Measurements from ENCODE around the gene APOC1. TPM values are rescaled to one million over a fixed set of nuclear protein-coding genes. Genes with fewer than 3 reads are reported as not detected.
A peak's percentile ranks its signal among the peaks of the same experiment; 100 is the strongest.

Gene APOC1
- total RNA-seq, 4 donors from 2014 or later: 1.1 to 18.7 (median 7.9) TPM

- peak; percentile 25 to 42 for DNase-seq
- no peaks in the 10 kb centered on the region for H3K9me3 ChIP-seq
- no peak overlapping the region for H3K4me3 ChIP-seq
- peak; percentile 57 to 72 for ATAC-seq
- H3K27ac ChIP-seq: no peak overlapping the region
- in situ Hi-C loops (cut with MboI; ENCODE audit: low sequenced_read_pairs in 4 of 4): loop anchor here in 1 of 4 donors (10.0 kb wide), 1 partner anchor 51 kb away; the partner anchor contains the start of gene CLPTM1
- TF ChIP-seq POLR2A (IDR thresholded peaks at IDR 0.05) (no peak), CTCF (IDR thresholded peaks at IDR 0.05 in 4 of 5, conservative IDR thresholded peaks at IDR 0.05 in 1 of 5) (peak; percentile 90 to 100 (median 96))
- peaks cover 0 to 36% of the 10 kb centered on the region in 2 donors for H3K36me3 ChIP-seq
- H3K4me1 ChIP-seq: no peaks in the 10 kb centered on the region
- H3K27me3 ChIP-seq: peaks cover 31 to 38% (median 34%) of the 10 kb centered on the region in 3 donors
- intact Hi-C loops (cut with DNase I; ENCODE audit: low total_unique reads): loop anchor here (1.0 kb wide), 1 partner anchor 47 kb away; no protein-coding TSS in a partner anchor
These were observed 10.6 kb upstream of the APOC1 start for GRCh38 chr19:44903602-44904425.

- TF ChIP-seq POLR2A (IDR thresholded peaks at IDR 0.05) (no peak), CTCF (IDR thresholded peaks at IDR 0.05 in 4 of 5, conservative IDR thresholded peaks at IDR 0.05 in 1 of 5) (no peak)
- intact Hi-C loops (cut with DNase I; ENCODE audit: low total_unique reads) (no loop called here), in situ Hi-C loops (cut with MboI; ENCODE audit: low sequenced_read_pairs in 4 of 4) (loop anchor here in 1 of 4 donors (10.0 kb wide), 1 partner anchor 50 kb away; the partner anchor contains the start of gene CLPTM1)
- no peaks in the 10 kb centered on the region for H3K9me3 ChIP-seq
- no peak for DNase-seq
- no peak overlapping the region for H3K4me3 ChIP-seq
- ATAC-seq: no peak
- no peak overlapping the region for H3K27ac ChIP-seq
- peaks cover 31 to 38% (median 34%) of the 10 kb centered on the region in 3 donors for H3K27me3 ChIP-seq
- H3K4me1 ChIP-seq: no peaks in the 10 kb centered on the region
- H3K36me3 ChIP-seq: peaks cover 0 to 36% of the 10 kb centered on the region in 2 donors
These were observed 9.9 kb upstream of the APOC1 start for GRCh38 chr19:44904426-44904994.

GRCh38 chr19:44905437-44906160 is 8.8 kb upstream of the APOC1 start, which contains the start of gene APOE:
Gene APOE (plus strand): TSS chr19:44905796. CDS start chr19:44906625, 829 bp downstream.
- no peak within 1 kb of the TSS for H3K4me3 ChIP-seq
- intact Hi-C loops (cut with DNase I; ENCODE audit: low total_unique reads): no loop called here
- no peak within 1 kb of the TSS for H3K27ac ChIP-seq
- TF ChIP-seq POLR2A (IDR thresholded peaks at IDR 0.05) (no peak), CTCF (IDR thresholded peaks at IDR 0.05 in 4 of 5, conservative IDR thresholded peaks at IDR 0.05 in 1 of 5) (no peak)
- H3K36me3 ChIP-seq: peaks cover 0 to 27% of the 10 kb centered on the region in 2 donors
- in situ Hi-C loops (cut with MboI; ENCODE audit: low sequenced_read_pairs in 4 of 4): loop anchor here in 2 of 4 donors (5.0 to 10.0 kb wide), 2 partner anchors 47 to 49 kb away; partner anchors contain the start of gene CLPTM1 (in 1 of the 2)
- no peaks in the 10 kb centered on the region for H3K4me1 ChIP-seq
- H3K9me3 ChIP-seq: no peaks in the 10 kb centered on the region
- no peak for DNase-seq
- ATAC-seq: no peak
- H3K27me3 ChIP-seq: peaks cover 34 to 38% (median 34%) of the 10 kb centered on the region in 3 donors

GRCh38 chr19:44907613-44908012 is 6.8 kb upstream of the APOC1 start:
- Histone ChIP-seq H3K27me3 (peaks cover 48 to 53% (median 52%) of the 10 kb centered on the region in 3 donors), H3K9me3 (no peaks in the 10 kb centered on the region), H3K4me1 (no peaks in the 10 kb centered on the region), H3K36me3 (peaks cover 0 to 6% of the 10 kb centered on the region in 2 donors), H3K4me3 (no peak overlapping the region), H3K27ac (no peak overlapping the region)
- in situ Hi-C loops (cut with MboI; ENCODE audit: low sequenced_read_pairs in 4 of 4): loop anchor here in 2 of 4 donors (5.0 to 10.0 kb wide), 2 partner anchors 45 to 47 kb away; partner anchors contain the start of gene CLPTM1 (in 1 of the 2)
- TF ChIP-seq POLR2A (IDR thresholded peaks at IDR 0.05): no peak
- no peak for TF ChIP-seq CTCF (IDR thresholded peaks at IDR 0.05 in 4 of 5, conservative IDR thresholded peaks at IDR 0.05 in 1 of 5)
- ATAC-seq (no peak), DNase-seq (no peak)
- intact Hi-C loops (cut with DNase I; ENCODE audit: low total_unique reads): no loop called here
